HFF-Myc (cell line): Measurements from ENCODE around the gene NEK5.

Experiments
- DNase-seq: peaks from one replicate; pipeline ENCODE4 v3.0.0-alpha.2; 2011; ENCODE audit warnings: low read depth; ENCODE audit errors: extremely low read depth
- H3K4me3 ChIP-seq: replicated peaks from 2 replicates; pipeline ENCODE4 v1.5.1; 2011; ENCODE audit warnings: low read depth, mild to moderate bottlenecking, control low read depth, low read length
- CTCF ChIP-seq: IDR thresholded peaks from 2 replicates; pipeline ENCODE4 v1.5.1; 2012; ENCODE audit warnings: mild to moderate bottlenecking, low read depth, low read length, control low read depth; ENCODE audit errors: missing control alignments

Gene NEK5

GRCh38 chr13:51993713-51994112 lies 135.2 kb downstream of the NEK5 start:
- no peak for TF ChIP-seq CTCF
- no peak overlapping the region for H3K4me3 ChIP-seq
- no peak for DNase-seq

- no peak overlapping the region for H3K4me3 ChIP-seq
- no peak for DNase-seq
- no peak for TF ChIP-seq CTCF
These were observed 139.8 kb downstream of the NEK5 start for GRCh38 chr13:51988988-51989618.
